ENCODE data around the gene CD96. TPM values are rescaled to one million over a fixed set of nuclear protein-coding genes. Genes with fewer than 3 reads are reported as not detected.
"Not testable (repeated sequence)": the region's sequence is repeated elsewhere in the genome, so short reads cannot be mapped to it uniquely, and the experiment has no call there.

CD96 gene
- total RNA-seq, 1 donor from 2014 or later = 0.61 TPM

GRCh38 chr3:111517801-111518200 lies 24.2 kb upstream of the CD96 start:
- TF ChIP-seq EZH2 (IDR thresholded peaks at IDR 0.05; ENCODE audit: insufficient read depth, low read length) = no peak
- TF ChIP-seq CTCF (IDR thresholded peaks at IDR 0.05; ENCODE audit: insufficient read depth, low read depth, low read length) = no peak
- Histone ChIP-seq H3K9ac (ENCODE audit: low read length) (no peak overlapping the region), H3K4me2 (ENCODE audit: low read length) (no peak overlapping the region), H3K4me1 (ENCODE audit: insufficient read depth, low read length) (no peaks in the 10 kb centered on the region), H3K9me3 (ENCODE audit: insufficient read depth, low read depth, low read length) (no peaks in the 10 kb centered on the region), H3K27me3 (ENCODE audit: insufficient read depth, low read length) (no peaks in the 10 kb centered on the region), H3K79me2 (ENCODE audit: insufficient read depth, low read length) (no peaks in the 10 kb centered on the region), H3K4me3 (ENCODE audit: insufficient read depth, low read depth, low read length) (no peak overlapping the region), H4K20me1 (ENCODE audit: insufficient read depth, low read length) (no peaks in the 10 kb centered on the region), H3K36me3 (ENCODE audit: insufficient read depth, low read length) (no peaks in the 10 kb centered on the region), H3K27ac (ENCODE audit: low read depth, low read length) (no peak overlapping the region), H2AFZ (ENCODE audit: low read depth, low read length) (no peak overlapping the region)
- DNase-seq (ENCODE audit: low read depth) (no peak), FAIRE-seq (no peak)
- peaks cover 5% of the 10 kb centered on the region for H3K27me3 Mint-ChIP-seq (ENCODE audit: low read depth, unreplicated experiment)
- no peak overlapping the region for H3K27ac Mint-ChIP-seq (ENCODE audit: unreplicated experiment)
- no peak overlapping the region for H3K4me3 Mint-ChIP-seq (ENCODE audit: unreplicated experiment)
- no peaks in the 10 kb centered on the region for H3K36me3 Mint-ChIP-seq (ENCODE audit: low read depth, unreplicated experiment)
- no peaks in the 10 kb centered on the region for H3K9me3 Mint-ChIP-seq (ENCODE audit: unreplicated experiment)
- peaks cover 22% of the 10 kb centered on the region for H3K4me1 Mint-ChIP-seq (ENCODE audit: low read depth, unreplicated experiment)

GRCh38 chr3:111519178-111519855 lies 22.7 kb upstream of the CD96 start:
- H3K36me3 ChIP-seq (ENCODE audit: insufficient read depth, low read length) = no peaks in the 10 kb centered on the region
- no peaks in the 10 kb centered on the region for H3K9me3 ChIP-seq (ENCODE audit: insufficient read depth, low read depth, low read length)
- H3K4me3 ChIP-seq (ENCODE audit: insufficient read depth, low read depth, low read length) = no peak overlapping the region
- TF ChIP-seq CTCF (IDR thresholded peaks at IDR 0.05; ENCODE audit: insufficient read depth, low read depth, low read length) (no peak), EZH2 (IDR thresholded peaks at IDR 0.05; ENCODE audit: insufficient read depth, low read length) (no peak)
- H3K79me2 ChIP-seq (ENCODE audit: insufficient read depth, low read length) = no peaks in the 10 kb centered on the region
- DNase-seq (ENCODE audit: low read depth) (no peak), FAIRE-seq (peak; percentile 64)
- H3K4me1 ChIP-seq (ENCODE audit: insufficient read depth, low read length) = no peaks in the 10 kb centered on the region
- H3K9ac ChIP-seq (ENCODE audit: low read length) = no peak overlapping the region
- peaks cover 5% of the 10 kb centered on the region for H3K27me3 Mint-ChIP-seq (ENCODE audit: low read depth, unreplicated experiment)
- no peak overlapping the region for H3K27ac Mint-ChIP-seq (ENCODE audit: unreplicated experiment)
- H3K9me3 Mint-ChIP-seq (ENCODE audit: unreplicated experiment) = no peaks in the 10 kb centered on the region
- H3K27me3 ChIP-seq (ENCODE audit: insufficient read depth, low read length) = no peaks in the 10 kb centered on the region
- H3K36me3 Mint-ChIP-seq (ENCODE audit: low read depth, unreplicated experiment) = no peaks in the 10 kb centered on the region
- no peaks in the 10 kb centered on the region for H4K20me1 ChIP-seq (ENCODE audit: insufficient read depth, low read length)
- H3K4me2 ChIP-seq (ENCODE audit: low read length) = no peak overlapping the region
- H2AFZ ChIP-seq (ENCODE audit: low read depth, low read length) = no peak overlapping the region
- H3K27ac ChIP-seq (ENCODE audit: low read depth, low read length) = no peak overlapping the region
- peaks cover 20% of the 10 kb centered on the region for H3K4me1 Mint-ChIP-seq (ENCODE audit: low read depth, unreplicated experiment)
- H3K4me3 Mint-ChIP-seq (ENCODE audit: unreplicated experiment) = no peak overlapping the region

- peak; percentile 56 for FAIRE-seq
- Mint-ChIP-seq H3K4me1 (ENCODE audit: low read depth, unreplicated experiment) (peaks cover 12% of the 10 kb centered on the region), H3K9me3 (ENCODE audit: unreplicated experiment) (peaks cover 8% of the 10 kb centered on the region), H3K27me3 (ENCODE audit: low read depth, unreplicated experiment) (peaks cover 2% of the 10 kb centered on the region), H3K27ac (ENCODE audit: unreplicated experiment) (no peak overlapping the region), H3K4me3 (ENCODE audit: unreplicated experiment) (no peak overlapping the region), H3K36me3 (ENCODE audit: low read depth, unreplicated experiment) (no peaks in the 10 kb centered on the region)
- H3K4me3 ChIP-seq (ENCODE audit: insufficient read depth, low read depth, low read length) = no peak overlapping the region
- no peaks in the 10 kb centered on the region for H3K9me3 ChIP-seq (ENCODE audit: insufficient read depth, low read depth, low read length)
- peak; percentile 64 for DNase-seq (ENCODE audit: low read depth)
- H3K79me2 ChIP-seq (ENCODE audit: insufficient read depth, low read length) = no peaks in the 10 kb centered on the region
- no peak overlapping the region for H3K9ac ChIP-seq (ENCODE audit: low read length)
- no peak overlapping the region for H2AFZ ChIP-seq (ENCODE audit: low read depth, low read length)
- no peaks in the 10 kb centered on the region for H3K36me3 ChIP-seq (ENCODE audit: insufficient read depth, low read length)
- H3K27ac ChIP-seq (ENCODE audit: low read depth, low read length) = no peak overlapping the region
- no peak for TF ChIP-seq EZH2 (IDR thresholded peaks at IDR 0.05; ENCODE audit: insufficient read depth, low read length)
- TF ChIP-seq CTCF (IDR thresholded peaks at IDR 0.05; ENCODE audit: insufficient read depth, low read depth, low read length) = no peak
- H4K20me1 ChIP-seq (ENCODE audit: insufficient read depth, low read length) = no peaks in the 10 kb centered on the region
- H3K27me3 ChIP-seq (ENCODE audit: insufficient read depth, low read length) = no peaks in the 10 kb centered on the region
- H3K4me1 ChIP-seq (ENCODE audit: insufficient read depth, low read length) = no peaks in the 10 kb centered on the region
- no peak overlapping the region for H3K4me2 ChIP-seq (ENCODE audit: low read length)
Measured at GRCh38 chr3:111521891-111522290, 20.1 kb upstream of the CD96 start.

- H3K4me2 ChIP-seq (ENCODE audit: low read length); H3K27me3 ChIP-seq (ENCODE audit: insufficient read depth, low read length); H3K4me1 ChIP-seq (ENCODE audit: insufficient read depth, low read length); H3K36me3 Mint-ChIP-seq (ENCODE audit: low read depth, unreplicated experiment); H3K9me3 ChIP-seq (ENCODE audit: insufficient read depth, low read depth, low read length); H4K20me1 ChIP-seq (ENCODE audit: insufficient read depth, low read length); H3K27ac ChIP-seq (ENCODE audit: low read depth, low read length); H3K36me3 ChIP-seq (ENCODE audit: insufficient read depth, low read length); H3K27ac Mint-ChIP-seq (ENCODE audit: unreplicated experiment); DNase-seq (ENCODE audit: low read depth); H3K9ac ChIP-seq (ENCODE audit: low read length); H3K4me3 Mint-ChIP-seq (ENCODE audit: unreplicated experiment); H2AFZ ChIP-seq (ENCODE audit: low read depth, low read length); H3K27me3 Mint-ChIP-seq (ENCODE audit: low read depth, unreplicated experiment); H3K79me2 ChIP-seq (ENCODE audit: insufficient read depth, low read length); H3K4me1 Mint-ChIP-seq (ENCODE audit: low read depth, unreplicated experiment); H3K4me3 ChIP-seq (ENCODE audit: insufficient read depth, low read depth, low read length); FAIRE-seq: not testable (repeated sequence)
- peaks cover 12% of the 10 kb centered on the region for H3K9me3 Mint-ChIP-seq (ENCODE audit: unreplicated experiment)
Measured at GRCh38 chr3:111524486-111524885, 17.5 kb upstream of the CD96 start.
